Activated T-cell treated with anti-CD3 and anti-CD28 coated beads, Interleukin-2, amount 50 U/mL, for 72 hours (primary cell): ENCODE measurements around the gene MTHFD2. TPM values are rescaled to one million over a fixed set of nuclear protein-coding genes. Genes with fewer than 3 reads are reported as not detected.
"Not testable (repeated sequence)": the region's sequence is repeated elsewhere in the genome, so short reads cannot be mapped to it uniquely, and the experiment has no call there.

Source experiments
- ATAC-seq, 2 donors: fragments of 150-1000 bp; cut with Tn5 transposase; replicated peaks in 1 of 2; 2 replicates each; pipeline ENCODE4 v1.10.0; 2021; ENCODE audit warnings: moderate library complexity in 2 of 2, mild to moderate bottlenecking in 1 of 2
- DNase-seq, 2 donors: peaks; one replicate each; pipeline ENCODE4 v3.0.0; 2021 to 2022; ENCODE audit warnings: mixed read lengths in 1 of 2
- H3K27ac Mint-ChIP-seq: one replicate; pipeline ENCODE4 v1.8.0; 2022; ENCODE audit warnings: mild to moderate bottlenecking, moderate library complexity, mixed read lengths
- H3K27me3 Mint-ChIP-seq: one replicate; pipeline ENCODE4 v1.8.0; 2022; ENCODE audit warnings: low read depth, mixed read lengths
- H3K36me3 Mint-ChIP-seq, 2 donors: one replicate each; pipeline ENCODE4 v1.8.0; 2022; ENCODE audit warnings: mixed read lengths in 2 of 2, mild to moderate bottlenecking in 1 of 2; ENCODE audit not compliant: insufficient read depth in 2 of 2
- H3K4me1 Mint-ChIP-seq: one replicate; pipeline ENCODE4 v1.8.0; 2022; ENCODE audit warnings: low read depth, mixed read lengths
- H3K4me3 Mint-ChIP-seq, 2 donors: one replicate each; pipeline ENCODE4 v1.8.0; 2022; ENCODE audit warnings: mild to moderate bottlenecking in 2 of 2, mixed read lengths in 2 of 2, moderate library complexity in 2 of 2
- H3K9me3 Mint-ChIP-seq, 2 donors: one replicate each; pipeline ENCODE4 v1.8.0; 2022; ENCODE audit warnings: mixed read lengths in 2 of 2
- total RNA-seq, 2 donors: library from RNA; stranded (reverse); gene quantifications; one replicate each; pipeline ENCODE4 v1.2.3, GENCODE V29; 2022

MTHFD2 gene
- total RNA-seq, 2 donors from 2014 or later, result 518 to 624 TPM

DNA sequence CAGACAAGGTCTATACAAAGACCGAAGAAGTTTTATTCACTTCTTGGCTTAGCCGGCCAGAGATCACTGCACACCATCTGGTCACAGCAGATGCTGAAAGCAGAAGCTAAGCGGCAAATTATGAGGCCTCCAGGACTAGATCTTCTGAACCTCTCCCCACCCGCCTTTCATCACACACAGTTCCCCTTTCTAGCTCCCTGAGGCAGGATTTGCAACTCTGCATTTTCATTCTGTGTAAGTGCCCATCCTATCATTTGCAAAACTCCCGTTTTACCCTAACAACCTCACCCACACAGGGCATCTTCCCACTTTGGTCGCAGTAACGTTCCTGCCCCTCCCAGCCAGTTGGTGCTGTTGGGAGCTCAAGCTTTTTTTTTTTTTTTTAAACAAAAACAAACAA, 16.7 kb upstream of the MTHFD2 start:
- Mint-ChIP-seq H3K9me3 (no peaks in the 10 kb centered on the region), H3K4me1 (peaks cover 49% of the 10 kb centered on the region), H3K4me3 (peak overlapping the region; percentile 69 to 82), H3K27ac (peak overlapping the region; percentile 27), H3K27me3 (no peaks in the 10 kb centered on the region), H3K36me3 (peaks cover 3 to 7% of the 10 kb centered on the region in 2 donors)
- ATAC-seq, result no peak
- no peak for DNase-seq

DNA sequence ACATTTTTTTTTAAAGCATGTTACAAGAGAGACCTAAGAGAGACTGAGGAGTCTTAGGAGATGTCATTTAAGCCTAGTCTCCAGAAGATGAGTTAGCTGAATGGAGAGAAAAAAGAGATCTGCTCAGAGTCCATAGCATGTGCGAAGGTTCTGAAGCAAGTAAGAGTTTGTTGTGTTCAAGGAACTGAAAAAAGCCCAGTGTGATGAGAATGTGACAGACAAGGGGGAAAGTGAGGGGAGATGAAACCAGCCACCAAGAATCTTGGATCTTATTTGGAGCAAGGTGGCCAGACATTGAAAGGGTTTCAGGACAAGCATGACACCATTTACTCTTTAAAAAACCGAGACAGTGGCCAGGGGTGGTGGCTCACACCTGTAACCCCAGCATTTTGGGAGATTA, 14.5 kb upstream of the MTHFD2 start:
- Mint-ChIP-seq H3K4me3 (no peak overlapping the region), H3K27me3 (no peaks in the 10 kb centered on the region), H3K36me3 (peaks cover 0 to 2% of the 10 kb centered on the region in 2 donors), H3K4me1 (peaks cover 46% of the 10 kb centered on the region), H3K27ac (no peak overlapping the region), H3K9me3 (no peaks in the 10 kb centered on the region)
- ATAC-seq (no peak), DNase-seq (no peak)

DNA sequence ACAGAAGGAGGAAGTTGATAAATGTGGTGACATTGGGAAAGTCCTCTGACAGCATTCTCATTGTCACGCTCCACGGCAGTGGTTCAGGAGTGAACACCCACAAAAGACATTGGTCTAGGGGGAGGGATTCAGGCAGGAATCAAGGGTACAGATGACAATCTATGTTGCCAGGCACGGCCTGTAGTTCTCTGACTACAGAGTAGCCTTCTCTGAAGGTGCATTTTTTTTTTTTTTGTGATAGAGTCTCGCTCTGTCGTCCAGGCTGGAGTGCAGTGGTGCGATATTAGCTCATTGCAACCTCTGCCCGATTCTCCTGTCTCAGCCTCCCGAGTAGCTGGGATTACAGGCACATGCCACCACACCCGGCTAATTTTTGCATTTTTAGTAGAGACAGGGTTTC, 12.4 kb upstream of the MTHFD2 start:
- Mint-ChIP-seq H3K4me3 (peak overlapping the region; percentile 42 to 60), H3K36me3 (peaks cover 0 to 2% of the 10 kb centered on the region in 2 donors), H3K4me1 (peaks cover 44% of the 10 kb centered on the region), H3K27me3 (peaks cover 3% of the 10 kb centered on the region), H3K9me3 (no peaks in the 10 kb centered on the region), H3K27ac (peak overlapping the region; percentile 73)
- peak; percentile 98 for ATAC-seq
- peak; percentile 68 to 73 for DNase-seq

DNA sequence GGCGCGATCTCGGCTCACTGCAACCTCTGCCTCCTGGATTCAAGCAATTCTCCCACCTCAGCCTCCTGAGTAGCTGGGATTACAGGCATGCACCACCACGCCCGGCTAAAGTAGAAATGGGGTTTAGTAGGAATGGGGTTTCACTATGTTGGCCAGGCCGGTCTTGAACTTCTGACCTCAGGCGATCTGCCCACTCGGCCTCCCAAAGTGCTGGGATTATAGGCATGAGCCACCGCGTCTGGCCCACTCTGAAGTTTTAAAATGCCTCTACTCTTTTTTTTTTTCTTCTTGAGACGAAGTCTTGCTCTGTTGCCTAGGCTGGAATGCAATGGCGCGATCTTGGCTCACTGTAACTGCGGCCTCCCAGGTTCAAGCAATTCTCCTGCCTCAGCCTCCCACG, 11.7 kb upstream of the MTHFD2 start:
- H3K4me3 Mint-ChIP-seq, result peak overlapping the region in 1 of 2 donors; percentile 42
- H3K4me1 Mint-ChIP-seq, result peaks cover 40% of the 10 kb centered on the region
- not testable (repeated sequence) for H3K36me3 Mint-ChIP-seq, H3K27me3 Mint-ChIP-seq, DNase-seq, ATAC-seq, H3K9me3 Mint-ChIP-seq
- H3K27ac Mint-ChIP-seq, result peak overlapping the region; percentile 29

DNA sequence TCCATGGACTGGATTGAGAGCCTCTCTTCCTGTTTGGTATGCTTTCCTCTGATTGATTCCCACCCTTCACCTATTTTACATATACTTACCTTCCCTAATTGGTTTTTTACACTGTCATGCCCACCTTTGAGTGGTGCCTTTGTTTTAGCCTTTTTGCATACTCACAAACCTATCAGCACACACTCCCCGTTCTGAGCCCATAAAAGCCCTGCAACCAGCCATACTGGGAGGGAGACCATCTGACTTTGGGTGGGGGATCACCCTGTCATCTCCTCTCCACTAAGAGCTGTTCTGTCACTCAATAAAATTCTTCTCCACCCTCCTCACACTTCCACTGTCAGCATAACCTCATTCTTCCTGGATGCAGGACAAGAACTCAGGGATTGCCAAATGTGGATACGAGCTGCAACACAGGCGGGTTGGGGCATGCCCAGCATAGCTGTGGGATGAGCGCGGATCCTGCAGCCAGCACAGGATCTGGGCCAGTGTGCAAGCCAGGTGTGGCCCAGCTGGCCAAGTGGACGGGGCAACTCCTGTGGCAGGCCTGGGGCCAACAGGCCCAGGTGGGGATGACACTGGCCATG, 10.3 kb upstream of the MTHFD2 start:
- Mint-ChIP-seq H3K4me1 (peaks cover 35% of the 10 kb centered on the region), H3K27ac (no peak overlapping the region), H3K4me3 (no peak overlapping the region), H3K36me3 (peaks cover 0 to 2% of the 10 kb centered on the region in 2 donors), H3K9me3 (no peaks in the 10 kb centered on the region), H3K27me3 (peaks cover 6% of the 10 kb centered on the region)
- DNase-seq (no peak), ATAC-seq (no peak)

DNA sequence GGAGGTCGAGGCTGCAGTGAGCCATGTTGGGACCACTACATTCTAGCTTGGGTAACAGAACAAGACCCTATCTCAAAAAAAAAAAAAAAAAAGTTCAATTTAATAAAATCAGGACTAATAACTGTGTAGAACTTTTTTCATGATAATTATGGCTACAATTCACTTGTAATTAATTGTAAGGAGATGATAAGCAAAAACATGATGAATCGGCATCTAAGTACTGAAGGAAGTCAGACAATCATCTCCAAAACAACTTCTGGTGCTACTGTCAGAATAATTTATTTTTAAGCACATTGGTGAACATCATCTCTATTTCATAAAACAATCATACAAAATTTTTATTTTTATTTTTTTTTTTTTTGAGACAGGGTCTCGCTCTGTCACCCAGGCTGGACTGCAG, 9.7 kb upstream of the MTHFD2 start:
- Mint-ChIP-seq H3K27ac (no peak overlapping the region), H3K36me3 (peaks cover 0 to 2% of the 10 kb centered on the region in 2 donors), H3K4me3 (no peak overlapping the region), H3K9me3 (no peaks in the 10 kb centered on the region), H3K27me3 (peaks cover 6% of the 10 kb centered on the region), H3K4me1 (peaks cover 34% of the 10 kb centered on the region)
- no peak for ATAC-seq
- DNase-seq, result no peak

DNA sequence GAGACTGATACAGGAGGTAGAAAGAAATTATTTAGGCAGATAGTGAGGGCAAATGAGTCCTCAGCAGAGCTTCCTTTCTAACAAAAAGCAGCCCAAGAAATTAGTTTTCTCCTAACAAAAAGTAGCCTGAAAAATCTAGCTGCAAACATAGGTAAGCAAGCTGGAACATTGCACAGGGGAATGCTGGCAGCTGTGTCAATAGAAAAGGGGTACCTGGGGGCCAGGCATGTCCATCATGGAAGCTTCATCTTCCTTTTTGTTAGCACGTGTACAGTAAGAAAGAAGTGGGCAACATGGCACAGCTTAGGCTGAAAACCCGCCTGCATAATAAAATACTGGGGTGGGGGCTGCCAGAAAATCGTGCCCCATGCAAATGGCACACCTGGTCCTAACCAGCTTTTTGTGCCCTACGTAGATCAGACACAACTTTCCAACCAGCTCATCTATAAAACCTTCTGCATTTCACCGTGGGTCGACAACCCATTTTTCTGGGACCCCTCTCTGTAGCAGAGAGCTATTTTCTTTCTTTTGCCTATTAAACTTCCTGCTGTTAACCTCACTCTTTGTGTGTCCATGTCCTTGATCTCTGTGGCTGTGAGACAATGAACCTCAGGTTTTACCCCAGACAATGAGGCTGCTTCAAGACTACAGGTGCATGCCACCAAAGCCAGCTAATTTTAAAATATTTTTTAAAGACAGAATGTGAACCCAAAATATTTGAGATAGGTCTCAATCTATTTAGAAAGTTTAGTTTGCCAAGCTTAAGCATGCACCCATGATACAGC, 6.6 kb upstream of the MTHFD2 start:
- Mint-ChIP-seq H3K27ac (no peak overlapping the region), H3K4me1 (peaks cover 13% of the 10 kb centered on the region), H3K36me3 (no peaks in the 10 kb centered on the region), H3K4me3 (no peak overlapping the region), H3K9me3 (no peaks in the 10 kb centered on the region), H3K27me3 (peaks cover 6% of the 10 kb centered on the region)
- ATAC-seq, result no peak
- no peak for DNase-seq

DNA sequence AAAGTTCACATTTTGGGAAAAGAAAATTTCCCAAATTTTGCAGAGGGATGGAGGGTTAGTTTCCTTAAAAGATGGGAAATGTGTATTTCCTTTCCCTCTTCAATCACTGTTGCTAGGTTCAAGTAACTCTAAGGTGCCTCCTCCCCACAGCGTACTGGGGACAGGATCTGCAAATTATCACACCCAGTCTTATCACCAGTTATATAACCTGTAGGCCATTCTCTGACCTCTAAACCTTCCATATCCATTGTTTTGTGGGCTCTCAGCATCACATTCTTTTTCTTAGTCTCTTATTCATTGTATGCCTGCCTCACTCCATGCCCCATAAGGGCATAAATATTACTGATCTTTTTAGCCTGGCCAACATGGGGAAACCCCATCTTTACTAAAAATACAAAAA, 3.6 kb upstream of the MTHFD2 start:
- H3K9me3 Mint-ChIP-seq, result no peaks in the 10 kb centered on the region
- H3K36me3 Mint-ChIP-seq, result peaks cover 8 to 11% of the 10 kb centered on the region in 2 donors
- no peak overlapping the region for H3K4me3 Mint-ChIP-seq
- DNase-seq (no peak), ATAC-seq (no peak)
- H3K27ac Mint-ChIP-seq, result no peak overlapping the region
- peaks cover 6% of the 10 kb centered on the region for H3K27me3 Mint-ChIP-seq
- peaks cover 26% of the 10 kb centered on the region for H3K4me1 Mint-ChIP-seq

DNA sequence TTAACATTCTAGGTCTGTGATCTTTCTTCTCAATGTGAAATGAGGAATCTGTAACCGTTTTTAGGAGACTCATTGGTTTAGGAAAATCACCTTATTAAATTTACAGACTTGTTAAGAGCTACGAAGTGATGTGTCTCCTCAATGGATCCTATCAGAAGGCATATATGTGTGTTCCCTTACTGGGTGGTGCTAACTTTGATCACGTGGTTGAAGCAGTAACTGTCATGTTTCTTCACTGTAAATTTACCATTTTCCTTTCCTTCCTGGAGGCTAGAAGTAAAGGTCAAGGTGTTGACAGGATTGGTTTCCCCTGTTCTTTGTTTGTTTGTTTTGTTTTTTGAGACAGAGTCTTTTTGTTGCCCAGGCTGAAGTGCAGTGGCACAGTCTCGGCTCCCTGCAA, 1.4 kb upstream of the MTHFD2 start:
- DNase-seq (no peak), ATAC-seq (no peak)
- Mint-ChIP-seq H3K4me3 (peak overlapping the region in 1 of 2 donors; percentile 43), H3K27ac (no peak overlapping the region), H3K36me3 (peaks cover 18 to 29% of the 10 kb centered on the region in 2 donors), H3K9me3 (no peaks in the 10 kb centered on the region), H3K27me3 (no peaks in the 10 kb centered on the region), H3K4me1 (peaks cover 44% of the 10 kb centered on the region)

DNA sequence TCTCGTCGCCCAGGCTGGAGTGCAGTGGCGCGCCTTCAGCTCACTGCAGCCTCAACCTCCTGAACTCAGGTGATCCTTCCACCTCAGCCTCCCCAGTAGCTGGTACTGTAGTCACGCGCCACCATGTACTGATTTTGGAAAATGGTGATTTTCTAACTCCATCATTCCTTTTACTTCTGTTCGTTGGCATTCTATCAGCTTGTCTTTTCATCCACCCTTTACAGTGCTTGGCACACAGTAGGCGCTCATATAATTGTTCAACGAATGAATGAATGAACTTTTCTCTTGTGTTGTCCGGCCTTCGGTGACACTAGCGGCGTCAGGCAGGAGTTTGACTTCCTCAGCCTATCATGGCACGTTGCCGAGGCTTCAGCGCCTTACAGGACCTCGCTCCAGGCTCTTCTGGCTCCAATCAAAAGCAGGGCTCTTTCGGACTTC, 373 bp upstream of the MTHFD2 start:
- H3K27ac Mint-ChIP-seq, result peak overlapping the region; percentile 100
- H3K36me3 Mint-ChIP-seq, result peaks cover 18 to 35% of the 10 kb centered on the region in 2 donors
- DNase-seq, result no peak
- no peak for ATAC-seq
- no peaks in the 10 kb centered on the region for H3K27me3 Mint-ChIP-seq
- peak overlapping the region; percentile 98 to 99 for H3K4me3 Mint-ChIP-seq
- H3K4me1 Mint-ChIP-seq, result peaks cover 52% of the 10 kb centered on the region
- no peaks in the 10 kb centered on the region for H3K9me3 Mint-ChIP-seq

DNA sequence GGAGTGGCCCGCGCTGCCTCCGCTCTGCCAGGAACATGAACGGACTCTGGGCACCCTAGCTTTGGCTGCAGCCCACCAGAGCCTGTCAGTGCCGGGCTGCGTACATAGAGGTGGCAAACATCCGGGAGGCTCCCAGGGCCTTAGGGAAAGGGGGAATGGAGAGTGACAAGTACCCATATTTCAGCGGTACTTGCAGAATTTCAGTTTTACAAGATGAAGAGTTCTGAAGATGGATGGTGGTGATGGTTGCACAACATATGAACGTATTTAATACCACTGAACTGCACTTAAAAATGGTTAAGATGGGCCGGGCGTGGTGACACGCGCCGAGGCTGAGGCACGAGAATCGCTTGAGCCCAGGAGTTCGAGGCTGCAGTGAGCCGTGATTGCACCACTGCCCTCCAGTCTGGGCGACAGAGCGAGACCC, 873 bp downstream of the MTHFD2 start:
- peak overlapping the region; percentile 99 for H3K27ac Mint-ChIP-seq
- DNase-seq (peak in 1 of 2 donors; percentile 30), ATAC-seq (no peak)
- no peaks in the 10 kb centered on the region for H3K27me3 Mint-ChIP-seq
- H3K4me1 Mint-ChIP-seq, result peaks cover 65% of the 10 kb centered on the region
- no peaks in the 10 kb centered on the region for H3K9me3 Mint-ChIP-seq
- peaks cover 20 to 40% of the 10 kb centered on the region in 2 donors for H3K36me3 Mint-ChIP-seq
- peak overlapping the region; percentile 98 to 99 for H3K4me3 Mint-ChIP-seq

DNA sequence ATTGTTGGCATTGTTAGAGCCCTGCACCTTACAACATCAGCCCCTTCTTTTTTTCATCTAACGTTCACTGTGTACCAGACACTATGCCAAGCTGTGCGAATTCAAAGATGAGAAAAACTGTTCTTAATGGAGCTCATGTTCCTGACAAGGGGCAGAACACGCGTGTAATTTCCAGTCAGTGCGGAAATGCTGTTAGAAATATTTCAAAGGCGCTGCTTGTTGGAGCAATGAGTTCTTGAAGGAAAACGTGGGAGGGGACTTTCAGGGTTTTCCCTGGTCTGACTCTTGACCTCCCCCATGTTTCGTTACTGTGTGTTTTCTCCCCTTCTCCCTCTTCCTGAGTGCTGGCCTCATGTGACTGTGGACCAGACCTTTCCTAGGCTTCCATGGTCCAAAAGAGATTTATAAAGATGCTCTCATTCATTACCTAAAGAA, 1.5 kb downstream of the MTHFD2 start:
- Mint-ChIP-seq H3K4me3 (peak overlapping the region; percentile 98 to 99), H3K36me3 (peaks cover 24 to 46% of the 10 kb centered on the region in 2 donors), H3K9me3 (no peaks in the 10 kb centered on the region), H3K27me3 (no peaks in the 10 kb centered on the region), H3K27ac (peak overlapping the region; percentile 99), H3K4me1 (peaks cover 71% of the 10 kb centered on the region)
- no peak for ATAC-seq
- peak; percentile 43 to 45 for DNase-seq

DNA sequence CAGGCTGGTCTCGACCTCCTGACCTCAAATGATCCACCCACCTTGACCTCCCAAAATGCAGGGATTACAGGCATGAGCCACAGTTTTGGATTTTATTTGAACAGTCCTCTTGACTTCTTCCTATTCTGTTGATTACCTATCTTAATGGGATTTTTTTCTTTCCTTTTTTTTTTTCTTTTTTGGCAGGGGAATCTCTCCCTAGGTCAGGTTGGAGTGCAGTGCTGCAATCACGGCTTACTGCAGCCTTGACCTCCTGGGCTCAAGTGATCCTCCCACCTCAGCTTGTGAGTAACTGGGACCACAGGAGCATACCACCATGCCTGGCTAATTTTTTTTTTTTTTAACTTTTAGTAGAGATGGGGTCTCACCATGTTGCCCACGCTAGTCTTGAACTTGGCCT, 2.8 kb downstream of the MTHFD2 start:
- no peaks in the 10 kb centered on the region for H3K27me3 Mint-ChIP-seq
- H3K27ac Mint-ChIP-seq, result peak overlapping the region; percentile 99
- ATAC-seq (no peak), DNase-seq (no peak)
- peak overlapping the region; percentile 98 to 99 for H3K4me3 Mint-ChIP-seq
- H3K9me3 Mint-ChIP-seq, result no peaks in the 10 kb centered on the region
- H3K36me3 Mint-ChIP-seq, result peaks cover 27 to 54% of the 10 kb centered on the region in 2 donors
- H3K4me1 Mint-ChIP-seq, result peaks cover 84% of the 10 kb centered on the region
